Measurements from ENCODE around the gene BGN. TPM values are rescaled to one million over a fixed set of nuclear protein-coding genes. Genes with fewer than 3 reads are reported as not detected.

BGN gene
- total RNA-seq, 2 donors from 2014 or later, result 96.0 to 193 TPM

GRCh38 chrX:153496590-153496959 is 1.8 kb downstream of the BGN start:
- no peak for ATAC-seq
- intact Hi-C loops (cut with DNase I), result no loop called here
- DNase-seq, result no peak

- DNase-seq, result no peak
These were observed 3.7 kb downstream of the BGN start for GRCh38 chrX:153498453-153498852.

GRCh38 chrX:153499341-153499740 is 4.6 kb downstream of the BGN start:
- intact Hi-C loops (cut with DNase I), result no loop called here
- ATAC-seq, result no peak
- no peak for DNase-seq

More at GRCh38 chrX:153498453-153498852, 3.7 kb downstream of the BGN start:
- ATAC-seq, result no peak
- intact Hi-C loops (cut with DNase I), result no loop called here

GRCh38 chrX:153499876-153500275 is 5.1 kb downstream of the BGN start:
- intact Hi-C loops (cut with DNase I), result no loop called here
- ATAC-seq (peak; percentile 3 to 19), DNase-seq (no peak)

- no peak for DNase-seq
- intact Hi-C loops (cut with DNase I), result no loop called here
- ATAC-seq, result no peak
These were observed 6.0 kb downstream of the BGN start for GRCh38 chrX:153500676-153501280.

- DNase-seq, result no peak
- no peak for ATAC-seq
- intact Hi-C loops (cut with DNase I), result no loop called here
These were observed 6.8 kb downstream of the BGN start for GRCh38 chrX:153501530-153501929.

- ATAC-seq, result no peak
- DNase-seq, result no peak
- intact Hi-C loops (cut with DNase I), result no loop called here
These were observed 7.4 kb downstream of the BGN start for GRCh38 chrX:153502131-153502530.

GRCh38 chrX:153502796-153503195 is 8.0 kb downstream of the BGN start:
- intact Hi-C loops (cut with DNase I), result no loop called here
- no peak for ATAC-seq

GRCh38 chrX:153504445-153505016 is 9.8 kb downstream of the BGN start:
- DNase-seq (no peak), ATAC-seq (no peak)
- intact Hi-C loops (cut with DNase I), result loop anchor here in 1 of 2 donors (5.0 kb wide), 2 partner anchors 32 to 472 kb away; partner anchors contain the start of gene HAUS7

More at GRCh38 chrX:153502796-153503195, 8.0 kb downstream of the BGN start:
- no peak for DNase-seq

- ATAC-seq, result no peak
- intact Hi-C loops (cut with DNase I), result loop anchor here in 1 of 2 donors (5.0 kb wide), 2 partner anchors 33 to 473 kb away; partner anchors contain the start of gene HAUS7
- DNase-seq, result no peak
These were observed 10.6 kb downstream of the BGN start for GRCh38 chrX:153505361-153505760.

- ATAC-seq (peak; percentile 56 to 86), DNase-seq (peak; percentile 86)
- intact Hi-C loops (cut with DNase I), result loop anchor here in 1 of 2 donors (5.0 kb wide), 2 partner anchors 35 to 475 kb away; partner anchors contain the start of gene HAUS7
These were observed 12.9 kb downstream of the BGN start for GRCh38 chrX:153507484-153508178.

- ATAC-seq, result no peak
- intact Hi-C loops (cut with DNase I), result loop anchor here in 1 of 2 donors (5.0 kb wide), 2 partner anchors 37 to 477 kb away; partner anchors contain the start of gene HAUS7
- no peak for DNase-seq
These were observed 14.8 kb downstream of the BGN start for GRCh38 chrX:153509592-153509991.

- intact Hi-C loops (cut with DNase I), result no loop called here
These were observed 15.6 kb downstream of the BGN start for GRCh38 chrX:153510383-153510782.

GRCh38 chrX:153511784-153512500 is 17.2 kb downstream of the BGN start:
- intact Hi-C loops (cut with DNase I), result no loop called here
- ATAC-seq (peak in 1 of 2 donors; percentile 1), DNase-seq (no peak)

More at GRCh38 chrX:153510383-153510782, 15.6 kb downstream of the BGN start:
- DNase-seq (no peak), ATAC-seq (peak in 1 of 2 donors; percentile 1)

- DNase-seq (no peak), ATAC-seq (no peak)
- intact Hi-C loops (cut with DNase I), result no loop called here
These were observed 17.7 kb downstream of the BGN start for GRCh38 chrX:153512501-153512893.

- ATAC-seq, result no peak
- DNase-seq, result no peak
- intact Hi-C loops (cut with DNase I), result no loop called here
These were observed 18.5 kb downstream of the BGN start for GRCh38 chrX:153513265-153513664.

- intact Hi-C loops (cut with DNase I), result no loop called here
- DNase-seq (no peak), ATAC-seq (no peak)
These were observed 19.5 kb downstream of the BGN start for GRCh38 chrX:153514259-153514658.

GRCh38 chrX:153515435-153515834 is 20.7 kb downstream of the BGN start:
- intact Hi-C loops (cut with DNase I), result no loop called here
- DNase-seq (no peak), ATAC-seq (no peak)

- intact Hi-C loops (cut with DNase I), result no loop called here
- ATAC-seq (no peak), DNase-seq (no peak)
These were observed 21.3 kb downstream of the BGN start for GRCh38 chrX:153516073-153516472.

- intact Hi-C loops (cut with DNase I), result no loop called here
- no peak for ATAC-seq
- DNase-seq, result no peak
These were observed 22.6 kb downstream of the BGN start, which contains the start of gene ATP2B3 for GRCh38 chrX:153517423-153517822. Gene ATP2B3, plus strand, starts transcription at chrX:153517642. Its CDS starts 18,606 bp downstream, at chrX:153536248.
